GM12878 (cell line): ENCODE results near the gene TTLL3. TPM values are rescaled to one million over a fixed set of nuclear protein-coding genes. Genes with fewer than 3 reads are reported as not detected.

Experiments
- ATAC-seq: fragments of 200-7000 bp; cut with Tn5 transposase; 3 replicates; pipeline ENCODE4 v1.9.1; 2020; ENCODE audit warnings: mild to moderate bottlenecking, moderate library complexity
- BruUV-seq: library from RNA; stranded (reverse); fragments of 400-500 nt; replicated peaks from 2 replicates; lab custom pipeline; 2021; lab: Mats Ljungman, UMichigan
- CTCF ChIA-PET: fragments of 300-600 bp; sonication (Branson Sonifier 250); formaldehyde crosslinking; extraction: SDS; loops from one replicate; lab custom pipeline; 2021; ENCODE audit warnings: inconsistent platforms; lab: Yijun Ruan, JAX
- POLR2A ChIA-PET: fragments of 350-600 bp; formaldehyde crosslinking; extraction: SDS; loops from one replicate; lab custom pipeline; 2021; ENCODE audit warnings: inconsistent platforms; lab: Charles Lee
- RAD21 ChIA-PET: fragments of 300-600 bp; sonication (Branson Sonifier 250); formaldehyde crosslinking; loops from one replicate; lab custom pipeline; 2023; ENCODE audit warnings: antibody characterized with exemption; ENCODE audit not compliant: unreplicated experiment; lab: Charles Lee
- SMC1A ChIA-PET: fragments of 300-600 bp; sonication (Branson Sonifier 250); formaldehyde crosslinking; loops from one replicate; lab custom pipeline; 2023; ENCODE audit not compliant: unreplicated experiment, uncharacterized antibody; lab: Charles Lee
- DNase-seq: peaks from one replicate; pipeline ENCODE4 v3.0.0-alpha.2; 2011; ENCODE audit warnings: low read depth, low spot score
- FAIRE-seq: peaks from 3 replicates; lab custom pipeline; 2011; peaks lifted over from hg19 to GRCh38; lab: Jason Lieb, UNC
- H2AFZ ChIP-seq: 2 replicates; pipeline ENCODE4 v1.6.0; 2011; ENCODE audit warnings: low read depth, low read length, control low read depth; ENCODE audit not compliant: control insufficient read depth
- H3K27ac ChIP-seq: 2 replicates; pipeline ENCODE4 v1.5.1; 2011; ENCODE audit warnings: control low read depth; ENCODE audit not compliant: control insufficient read depth, insufficient read depth
- H3K27me3 ChIP-seq, 2 experiments: replicated peaks in 1 of 2; 2 replicates each; pipeline versions ENCODE4 v1.6.0 to v1.6.1; 2011; ENCODE audit warnings: low read length in 1 of 2; ENCODE audit not compliant: control insufficient read depth in 2 of 2, insufficient read depth in 2 of 2
- H3K36me3 ChIP-seq, 2 experiments: 2 replicates each; pipeline ENCODE4 v1.5.1; 2011; ENCODE audit warnings: low read length in 1 of 2; ENCODE audit not compliant: control insufficient read depth in 2 of 2, insufficient read depth in 2 of 2
- H3K4me1 ChIP-seq: 2 replicates; pipeline ENCODE4 v1.6.1; 2011; ENCODE audit warnings: mild to moderate bottlenecking, low read length, moderate library complexity, mixed read lengths; ENCODE audit not compliant: control insufficient read depth, insufficient read depth
- H3K4me2 ChIP-seq: 2 replicates; pipeline ENCODE4 v1.6.0; 2011; ENCODE audit warnings: control low read depth; ENCODE audit not compliant: control insufficient read depth, insufficient read depth
- H3K4me3 ChIP-seq: fragments of 200-600 bp; sonication (generic); 2 replicates; pipeline ENCODE4 v1.5.1; 2016
- H3K79me2 ChIP-seq: 2 replicates; pipeline ENCODE4 v1.6.0; 2011; ENCODE audit warnings: low read length; ENCODE audit not compliant: control insufficient read depth, insufficient read depth
- H3K9ac ChIP-seq: 2 replicates; pipeline ENCODE4 v1.8.0; 2011; ENCODE audit warnings: low read length, control low read depth, mixed read lengths; ENCODE audit not compliant: control insufficient read depth, insufficient read depth
- H3K9me3 ChIP-seq: replicated peaks from 3 replicates; pipeline ENCODE4 v1.5.1; 2011; ENCODE audit warnings: mild to moderate bottlenecking, low read length; ENCODE audit not compliant: control insufficient read depth, insufficient read depth
- H4K20me1 ChIP-seq: 2 replicates; pipeline ENCODE4 v1.6.0; 2011; ENCODE audit not compliant: control insufficient read depth, insufficient read depth
- ESRRA ChIP-seq: IDR thresholded peaks from 2 replicates; pipeline ENCODE4 v1.6.1; 2012; ENCODE audit warnings: mild to moderate bottlenecking, low read length, improper control_type of control experiment
- FOS ChIP-seq: IDR thresholded peaks from 3 replicates; pipeline ENCODE4 v1.6.1; 2011; ENCODE audit warnings: borderline replicate concordance; ENCODE audit not compliant: insufficient read length; ENCODE audit errors: extremely low read depth
- MEF2B ChIP-seq: fragments of 450-650 bp; IDR thresholded peaks from 2 replicates; pipeline ENCODE4 v1.6.1; 2018; ENCODE audit warnings: mild to moderate bottlenecking, moderate library complexity; ENCODE audit not compliant: partially characterized antibody, poor library complexity, severe bottlenecking
- MXI1 ChIP-seq: fragments of 150-350 bp; IDR thresholded peaks from 2 replicates; pipeline ENCODE4 v1.6.1; 2011; ENCODE audit warnings: low read depth, mild to moderate bottlenecking, inconsistent platforms, low read length, improper control_type of control experiment
- NR2F1 ChIP-seq: fragments of 450-650 bp; conservative IDR thresholded peaks from 2 replicates; pipeline ENCODE4 v1.6.1; 2017; ENCODE audit warnings: mild to moderate bottlenecking
- RFX5 ChIP-seq: IDR thresholded peaks from 2 replicates; pipeline ENCODE4 v1.6.1; 2011; ENCODE audit warnings: low read depth, low read length, improper control_type of control experiment
- TAF1 ChIP-seq: IDR thresholded peaks from 2 replicates; pipeline ENCODE4 v1.6.1; 2011; ENCODE audit warnings: mild to moderate bottlenecking, low read depth, low read length, borderline replicate concordance
- ZBED1 ChIP-seq: IDR thresholded peaks from 2 replicates; pipeline ENCODE4 v1.6.1; 2016; ENCODE audit warnings: borderline replicate concordance
- ZNF384 ChIP-seq: IDR thresholded peaks from 2 replicates; pipeline ENCODE4 v1.6.1; 2012; ENCODE audit warnings: low read depth, mild to moderate bottlenecking, low read length, improper control_type of control experiment, borderline replicate concordance
- WGBS: methylation state at CpG from one replicate; pipeline ENCODE4 v1.1.6; 2016; ENCODE audit warnings: low lambda C conversion rate; ENCODE audit not compliant: insufficient replicate concordance, insufficient coverage; ENCODE audit errors: missing lambda C conversion rate; 5-methylcytosine and 5-hydroxymethylcytosine counted together
- in situ Hi-C: fragments of 300-500 bp; cut with MboI; formaldehyde crosslinking; loops from 9 replicates; pipeline ENCODE4 v1.14.3; 2018; ENCODE audit warnings: mixed read lengths
- intact Hi-C: fragments of 100-400 bp; cut with micrococcal nuclease; formaldehyde crosslinking; loops from one replicate; pipeline ENCODE4 v1.14.2; 2022; ENCODE audit not compliant: unreplicated experiment
- polyA plus RNA-seq, 11 experiments: library from polyadenylated mRNA; depleted of rRNA in 4 of 11; unstranded in 6 of 11; stranded (reverse) in 5 of 11; fragments of >200 nt; fragmentation: Nextera tagmentation in 4 of 11; fragmentation: Illumina TruSeq in 1 of 11; extraction: Ambion mirVana in 4 of 11; extraction: Trizol in 1 of 11; gene quantifications; 1 replicate in 1 of 11; 2 replicates in 10 of 11; pipeline versions ENCODE4 v1.2.1 to v1.2.3, GENCODE V29; 2011 to 2016; ENCODE audit warnings: inconsistent platforms in 2 of 11, missing spikeins in 2 of 11, low read depth in 1 of 11
- total RNA-seq, 4 experiments: library from RNA; depleted of rRNA in 3 of 4; stranded (reverse); fragments of >200 nt in 3 of 4; fragmentation: Illumina TruSeq in 1 of 4; extraction: Trizol in 1 of 4; gene quantifications; 2 replicates each; pipeline versions ENCODE4 v1.2.1 to v1.2.3, GENCODE V29; 2013 to 2021
- TF ChIP-seq, protein P1 (sequence below): fragments of 450-650 bp; IDR thresholded peaks from 2 replicates; pipeline ENCODE4 v1.6.1; 2018; ENCODE audit warnings: borderline replicate concordance, mild to moderate bottlenecking; ENCODE audit not compliant: partially characterized antibody
- TF ChIP-seq, protein P2 (sequence below): IDR thresholded peaks from 2 replicates; pipeline ENCODE4 v1.6.1; 2012; ENCODE audit warnings: low read depth, low read length, improper control_type of control experiment

Gene TTLL3
- total and polyA plus RNA-seq, 10 of the 15 experiments (the other 5 are each of a cell fraction or from before 2014, with no cell fraction given): 4.2 to 51.3 (median 18.9) TPM

DNA sequence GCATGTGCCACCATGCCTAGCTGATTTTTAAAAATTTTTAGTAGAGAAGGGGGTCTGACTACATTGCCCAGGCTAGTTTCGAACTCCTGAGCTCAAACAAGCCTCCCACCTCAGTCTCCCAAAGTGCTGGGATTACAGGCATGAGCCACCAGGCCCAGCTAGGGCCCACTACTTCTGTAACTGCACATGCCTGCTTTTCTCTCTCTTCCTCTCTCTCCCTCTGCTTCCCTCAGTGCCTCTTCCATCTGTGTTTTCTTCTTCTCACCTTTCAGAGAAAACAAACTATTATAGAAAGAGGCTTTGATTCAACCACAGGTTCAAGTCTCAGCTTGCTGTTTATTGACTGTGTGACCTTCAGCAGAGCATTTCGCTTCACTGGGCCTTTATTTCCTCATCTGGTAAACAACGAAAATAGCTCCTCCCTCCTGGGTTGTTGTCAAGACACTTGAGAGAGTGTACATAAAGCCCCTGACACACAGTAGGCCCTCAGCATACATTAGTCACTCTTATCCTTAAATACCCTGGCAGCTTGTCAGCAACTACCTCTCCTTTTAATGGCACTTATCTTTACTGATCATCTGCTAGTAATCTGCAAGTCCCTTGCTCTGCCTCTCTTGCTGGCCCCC is 28.0 kb upstream of the TTLL3 start:
- H3K4me1 ChIP-seq: peaks cover 31% of the 10 kb centered on the region
- DNase-seq: no peak
- no peak for ATAC-seq
- TF ChIP-seq TAF1 (no peak), FOS (no peak), MEF2B (no peak), RFX5 (no peak), NR2F1 (no peak), ZBED1 (no peak), ZNF384 (no peak), MXI1 (no peak), ESRRA (no peak)
- TF ChIP-seq, protein P1, sequence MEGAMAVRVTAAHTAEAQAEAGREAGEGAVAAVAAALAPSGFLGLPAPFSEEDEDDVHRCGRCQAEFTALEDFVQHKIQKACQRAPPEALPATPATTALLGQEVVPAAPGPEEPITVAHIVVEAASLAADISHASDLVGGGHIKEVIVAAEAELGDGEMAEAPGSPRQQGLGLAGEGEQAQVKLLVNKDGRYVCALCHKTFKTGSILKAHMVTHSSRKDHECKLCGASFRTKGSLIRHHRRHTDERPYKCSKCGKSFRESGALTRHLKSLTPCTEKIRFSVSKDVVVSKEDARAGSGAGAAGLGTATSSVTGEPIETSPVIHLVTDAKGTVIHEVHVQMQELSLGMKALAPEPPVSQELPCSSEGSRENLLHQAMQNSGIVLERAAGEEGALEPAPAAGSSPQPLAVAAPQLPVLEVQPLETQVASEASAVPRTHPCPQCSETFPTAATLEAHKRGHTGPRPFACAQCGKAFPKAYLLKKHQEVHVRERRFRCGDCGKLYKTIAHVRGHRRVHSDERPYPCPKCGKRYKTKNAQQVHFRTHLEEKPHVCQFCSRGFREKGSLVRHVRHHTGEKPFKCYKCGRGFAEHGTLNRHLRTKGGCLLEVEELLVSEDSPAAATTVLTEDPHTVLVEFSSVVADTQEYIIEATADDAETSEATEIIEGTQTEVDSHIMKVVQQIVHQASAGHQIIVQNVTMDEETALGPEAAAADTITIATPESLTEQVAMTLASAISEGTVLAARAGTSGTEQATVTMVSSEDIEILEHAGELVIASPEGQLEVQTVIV: no peak
- TF ChIP-seq, protein P2, sequence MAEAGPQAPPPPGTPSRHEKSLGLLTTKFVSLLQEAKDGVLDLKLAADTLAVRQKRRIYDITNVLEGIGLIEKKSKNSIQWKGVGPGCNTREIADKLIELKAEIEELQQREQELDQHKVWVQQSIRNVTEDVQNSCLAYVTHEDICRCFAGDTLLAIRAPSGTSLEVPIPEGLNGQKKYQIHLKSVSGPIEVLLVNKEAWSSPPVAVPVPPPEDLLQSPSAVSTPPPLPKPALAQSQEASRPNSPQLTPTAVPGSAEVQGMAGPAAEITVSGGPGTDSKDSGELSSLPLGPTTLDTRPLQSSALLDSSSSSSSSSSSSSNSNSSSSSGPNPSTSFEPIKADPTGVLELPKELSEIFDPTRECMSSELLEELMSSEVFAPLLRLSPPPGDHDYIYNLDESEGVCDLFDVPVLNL: no peak
- TF ChIP-seq, all 136 proteins: peak for 0
- BruUV-seq: no TSS peak
- no peak overlapping the region for H3K4me3 ChIP-seq
- FAIRE-seq: no peak
- CTCF ChIA-PET: interaction anchor here (0.6 to 4.0 kb wide), 8 partner anchors 8 to 428 kb away, joined by 3 to 15 read pairs (median 4); partner anchors contain the start of genes ARPC4, CRELD1 and OGG1
- no peaks in the 10 kb centered on the region for H3K27me3 ChIP-seq
- no peak overlapping the region for H3K4me2 ChIP-seq
- H2AFZ ChIP-seq: no peak overlapping the region
- POLR2A ChIA-PET: interaction anchor here (0.5 to 1.8 kb wide), 7 partner anchors 8 to 299 kb away, joined by 3 to 9 read pairs (median 4); partner anchors contain the start of genes ARPC4 and TADA3
- WGBS: 85% methylated on average over 3 of the region's 3 CpGs
- RAD21 ChIA-PET: interaction anchor here (0.6 to 3.0 kb wide), 10 partner anchors 11 to 692 kb away, joined by 3 to 11 read pairs (median 4); partner anchors contain the start of genes ARPC4, OGG1 and TTLL3
- no peaks in the 10 kb centered on the region for H3K79me2 ChIP-seq
- no peak overlapping the region for H3K27ac ChIP-seq
- no peak overlapping the region for H3K9ac ChIP-seq
- H3K9me3 ChIP-seq: no peaks in the 10 kb centered on the region
- peaks cover 2 to 7% of the 10 kb centered on the region in 2 experiments; a peak in 2 of 4 replicates for H3K36me3 ChIP-seq
- intact Hi-C loops (no loop called here), in situ Hi-C loops (no loop called here)
- H4K20me1 ChIP-seq: no peaks in the 10 kb centered on the region
- SMC1A ChIA-PET: interaction anchor here (0.7 to 1.2 kb wide), 7 partner anchors 9 to 277 kb away, joined by 3 to 7 read pairs (median 3); no protein-coding TSS in a partner anchor
